Neural progenitor cell (in vitro differentiated cells): ENCODE data around the gene RBL2. TPM values are rescaled to one million over a fixed set of nuclear protein-coding genes. Genes with fewer than 3 reads are reported as not detected.

ENCODE experiments used
- DNase-seq: peaks from one replicate; pipeline ENCODE4 v3.0.0-alpha.2; 2016; ENCODE audit warnings: low spot score
- H2AFZ ChIP-seq: fragments of 200-600 bp; sonication (generic); replicated peaks from 2 replicates; pipeline ENCODE4 v1.6.1; 2016; ENCODE audit warnings: antibody characterized with exemption
- H3F3A ChIP-seq: fragments of 200-600 bp; sonication (generic); 2 replicates; pipeline ENCODE4 v1.6.1; 2016; ENCODE audit warnings: antibody characterized with exemption, low read depth
- H3K27ac ChIP-seq: fragments of 200-600 bp; sonication (generic); 2 replicates; pipeline ENCODE4 v1.5.1; 2016; ENCODE audit warnings: mild to moderate bottlenecking
- H3K27me3 ChIP-seq: fragments of 200-600 bp; sonication (generic); 2 replicates; pipeline ENCODE4 v1.6.1; 2016; ENCODE audit warnings: mild to moderate bottlenecking, moderate library complexity
- H3K36me3 ChIP-seq: fragments of 200-600 bp; sonication (generic); 2 replicates; pipeline ENCODE4 v1.5.1; 2016
- H3K4me1 ChIP-seq: fragments of 200-600 bp; sonication (generic); 2 replicates; pipeline ENCODE4 v1.6.1; 2016; ENCODE audit warnings: mixed run types
- H3K4me2 ChIP-seq: fragments of 200-600 bp; sonication (generic); 2 replicates; pipeline ENCODE4 v1.6.1; 2016
- H3K4me3 ChIP-seq: fragments of 200-600 bp; sonication (generic); 2 replicates; pipeline ENCODE4 v1.5.1; 2016
- H3K79me2 ChIP-seq: fragments of 200-600 bp; sonication (generic); 2 replicates; pipeline ENCODE4 v1.6.1; 2016; ENCODE audit warnings: low read depth
- H3K9ac ChIP-seq: fragments of 200-600 bp; sonication (generic); 2 replicates; pipeline ENCODE4 v1.6.1; 2016
- H3K9me3 ChIP-seq: fragments of 200-600 bp; sonication (generic); 2 replicates; pipeline ENCODE4 v1.5.1; 2016; ENCODE audit warnings: low read depth
- H4K20me1 ChIP-seq: fragments of 200-600 bp; sonication (generic); 2 replicates; pipeline ENCODE4 v1.6.1; 2016; ENCODE audit warnings: low read depth
- H3K27ac Mint-ChIP-seq: 3 replicates; pipeline ENCODE4 v1.8.0; 2021; ENCODE audit warnings: mixed read lengths
- H3K27me3 Mint-ChIP-seq: 2 replicates; pipeline ENCODE4 v1.8.0; 2022; ENCODE audit warnings: low read depth, mild to moderate bottlenecking, inconsistent platforms, moderate library complexity, mixed read lengths; ENCODE audit not compliant: insufficient read depth
- H3K36me3 Mint-ChIP-seq: 3 replicates; pipeline ENCODE4 v1.8.0; 2021; ENCODE audit warnings: mixed read lengths
- H3K4me1 Mint-ChIP-seq: 3 replicates; pipeline ENCODE4 v1.8.0; 2021; ENCODE audit warnings: mixed read lengths
- H3K4me3 Mint-ChIP-seq: 3 replicates; pipeline ENCODE4 v1.8.0; 2021; ENCODE audit warnings: mild to moderate bottlenecking, moderate library complexity, mixed read lengths
- H3K9me3 Mint-ChIP-seq: 3 replicates; pipeline ENCODE4 v1.8.0; 2020; ENCODE audit warnings: mixed read lengths
- EZH2 ChIP-seq: fragments of 200-600 bp; sonication (generic); IDR thresholded peaks from 2 replicates; pipeline ENCODE4 v1.6.1; 2017; ENCODE audit warnings: antibody characterized with exemption, mild to moderate bottlenecking, moderate library complexity
- EZH2phosphoT487 ChIP-seq: fragments of 200-600 bp; sonication (generic); IDR thresholded peaks from 2 replicates; pipeline ENCODE4 v1.6.1; 2017; ENCODE audit warnings: antibody characterized with exemption
- total RNA-seq: library from RNA; depleted of rRNA; stranded (reverse); fragments of >200 nt; gene quantifications from 2 replicates; pipeline ENCODE4 v1.2.3, GENCODE V29; 2015; ENCODE audit warnings: low replicate concordance
- TF ChIP-seq, protein P1 (sequence below): fragments of 200-600 bp; sonication (generic); IDR thresholded peaks from 2 replicates; pipeline ENCODE4 v1.5.1; 2017; ENCODE audit warnings: antibody characterized with exemption, mild to moderate bottlenecking

The RBL2 gene
- total RNA-seq, 1 donor from 2014 or later, result 58.1 TPM

DNA sequence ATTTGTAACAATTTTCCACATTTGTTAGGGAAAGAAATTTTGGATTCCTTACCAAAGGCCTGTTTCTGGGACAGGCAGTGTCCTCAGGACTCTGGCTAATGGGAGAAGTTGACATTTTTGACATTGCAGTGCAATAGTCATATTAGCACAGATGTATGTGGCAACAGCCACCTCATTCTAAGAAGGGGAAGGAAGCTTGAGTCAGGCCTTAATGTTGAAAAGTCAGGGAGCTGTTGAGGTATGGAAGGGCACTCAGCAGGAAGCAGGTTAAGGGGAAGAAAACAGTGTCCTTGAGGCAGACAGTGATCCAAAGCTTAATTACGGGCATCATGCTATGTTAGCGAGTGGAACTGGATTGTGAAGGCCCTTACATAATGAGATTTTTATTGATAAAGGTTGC lies 47.9 kb downstream of the RBL2 start:
- Histone ChIP-seq H2AFZ (no peak overlapping the region), H3K4me3 (no peak overlapping the region), H3K9me3 (no peaks in the 10 kb centered on the region), H3K27me3 (no peaks in the 10 kb centered on the region), H3K36me3 (peaks cover 18% of the 10 kb centered on the region), H3K4me2 (no peak overlapping the region), H4K20me1 (no peaks in the 10 kb centered on the region), H3K79me2 (no peaks in the 10 kb centered on the region), H3F3A (no peaks in the 10 kb centered on the region), H3K27ac (no peak overlapping the region), H3K4me1 (no peaks in the 10 kb centered on the region), H3K9ac (no peak overlapping the region)
- TF ChIP-seq, protein P1, sequence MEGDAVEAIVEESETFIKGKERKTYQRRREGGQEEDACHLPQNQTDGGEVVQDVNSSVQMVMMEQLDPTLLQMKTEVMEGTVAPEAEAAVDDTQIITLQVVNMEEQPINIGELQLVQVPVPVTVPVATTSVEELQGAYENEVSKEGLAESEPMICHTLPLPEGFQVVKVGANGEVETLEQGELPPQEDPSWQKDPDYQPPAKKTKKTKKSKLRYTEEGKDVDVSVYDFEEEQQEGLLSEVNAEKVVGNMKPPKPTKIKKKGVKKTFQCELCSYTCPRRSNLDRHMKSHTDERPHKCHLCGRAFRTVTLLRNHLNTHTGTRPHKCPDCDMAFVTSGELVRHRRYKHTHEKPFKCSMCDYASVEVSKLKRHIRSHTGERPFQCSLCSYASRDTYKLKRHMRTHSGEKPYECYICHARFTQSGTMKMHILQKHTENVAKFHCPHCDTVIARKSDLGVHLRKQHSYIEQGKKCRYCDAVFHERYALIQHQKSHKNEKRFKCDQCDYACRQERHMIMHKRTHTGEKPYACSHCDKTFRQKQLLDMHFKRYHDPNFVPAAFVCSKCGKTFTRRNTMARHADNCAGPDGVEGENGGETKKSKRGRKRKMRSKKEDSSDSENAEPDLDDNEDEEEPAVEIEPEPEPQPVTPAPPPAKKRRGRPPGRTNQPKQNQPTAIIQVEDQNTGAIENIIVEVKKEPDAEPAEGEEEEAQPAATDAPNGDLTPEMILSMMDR, result no peak
- TF ChIP-seq EZH2phosphoT487 (no peak), EZH2 (no peak)
- H3K36me3 Mint-ChIP-seq, result peaks cover 62% of the 10 kb centered on the region
- no peak overlapping the region for H3K4me3 Mint-ChIP-seq
- no peak overlapping the region for H3K27ac Mint-ChIP-seq
- no peaks in the 10 kb centered on the region for H3K27me3 Mint-ChIP-seq
- H3K4me1 Mint-ChIP-seq, result no peaks in the 10 kb centered on the region
- H3K9me3 Mint-ChIP-seq, result peaks cover 2% of the 10 kb centered on the region
- no peak for DNase-seq

DNA sequence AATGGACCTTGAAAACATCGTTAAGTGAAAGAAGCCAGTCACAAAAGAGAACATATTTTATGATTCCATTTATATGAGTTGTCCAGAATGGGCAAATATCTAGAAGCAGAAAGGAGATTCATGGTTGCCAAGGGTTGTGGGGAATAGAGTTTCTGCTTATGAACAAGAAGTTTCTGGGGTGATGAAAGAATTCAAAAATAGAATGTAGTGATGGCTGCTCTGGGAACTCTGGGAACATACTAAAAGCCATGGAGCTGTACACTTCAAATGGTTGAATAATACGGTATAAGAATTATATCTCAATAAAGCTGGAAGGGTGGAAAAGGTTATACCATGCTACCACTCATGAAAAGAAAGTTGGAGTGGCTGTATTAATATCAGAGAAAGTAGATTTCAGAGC lies 50.3 kb downstream of the RBL2 start:
- Mint-ChIP-seq H3K27ac (no peak overlapping the region), H3K4me1 (no peaks in the 10 kb centered on the region), H3K9me3 (peaks cover 2% of the 10 kb centered on the region), H3K36me3 (peaks cover 62% of the 10 kb centered on the region), H3K27me3 (no peaks in the 10 kb centered on the region), H3K4me3 (no peak overlapping the region)
- H3K36me3 ChIP-seq, result peaks cover 27% of the 10 kb centered on the region
- H3K9me3 ChIP-seq, result no peaks in the 10 kb centered on the region
- no peaks in the 10 kb centered on the region for H3F3A ChIP-seq
- no peaks in the 10 kb centered on the region for H3K79me2 ChIP-seq
- no peaks in the 10 kb centered on the region for H4K20me1 ChIP-seq
- H3K4me2 ChIP-seq, result no peak overlapping the region
- H2AFZ ChIP-seq, result no peak overlapping the region
- no peak overlapping the region for H3K27ac ChIP-seq
- no peak overlapping the region for H3K4me3 ChIP-seq
- no peak overlapping the region for H3K9ac ChIP-seq
- no peak for DNase-seq
- H3K27me3 ChIP-seq, result no peaks in the 10 kb centered on the region
- no peaks in the 10 kb centered on the region for H3K4me1 ChIP-seq
- TF ChIP-seq, protein P1, result no peak
- TF ChIP-seq EZH2, result no peak

DNA sequence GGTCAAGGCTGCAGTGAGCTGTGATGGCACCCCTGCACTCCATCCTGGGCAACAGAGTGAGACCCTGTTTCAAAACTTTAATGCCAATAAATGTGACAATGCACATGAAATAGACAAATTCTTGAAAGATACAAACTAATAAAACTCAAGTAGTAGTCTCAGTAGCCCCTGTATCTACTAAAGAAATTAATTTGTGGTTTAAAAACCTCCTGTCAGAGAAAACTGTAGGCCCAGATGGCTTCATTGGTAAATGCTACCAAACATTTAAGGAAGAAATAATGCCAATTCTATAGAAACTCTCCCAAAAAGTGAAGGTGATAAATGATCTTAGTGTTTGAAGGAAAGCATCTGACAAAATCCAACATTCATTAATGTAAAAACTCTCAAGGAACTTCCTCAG lies 52.0 kb downstream of the RBL2 start:
- peaks cover 58% of the 10 kb centered on the region for H3K36me3 Mint-ChIP-seq
- H3F3A ChIP-seq, result no peaks in the 10 kb centered on the region
- H3K9ac ChIP-seq, result no peak overlapping the region

More for the DNA sequence above, 52.0 kb downstream of the RBL2 start:
- peaks cover 2% of the 10 kb centered on the region for H3K9me3 Mint-ChIP-seq
- no peak overlapping the region for H3K4me3 Mint-ChIP-seq
- H3K36me3 ChIP-seq, result peaks cover 35% of the 10 kb centered on the region
- no peak overlapping the region for H2AFZ ChIP-seq
- DNase-seq, result no peak
- H3K4me2 ChIP-seq, result no peak overlapping the region
- no peak overlapping the region for H3K27ac Mint-ChIP-seq
- no peaks in the 10 kb centered on the region for H3K9me3 ChIP-seq
- no peaks in the 10 kb centered on the region for H4K20me1 ChIP-seq
- no peaks in the 10 kb centered on the region for H3K27me3 Mint-ChIP-seq
- no peak overlapping the region for H3K4me3 ChIP-seq
- no peaks in the 10 kb centered on the region for H3K27me3 ChIP-seq
- H3K4me1 Mint-ChIP-seq, result no peaks in the 10 kb centered on the region
- no peak overlapping the region for H3K27ac ChIP-seq
- TF ChIP-seq, protein P1, result no peak
- TF ChIP-seq EZH2phosphoT487, result no peak
- TF ChIP-seq EZH2, result no peak
- no peaks in the 10 kb centered on the region for H3K4me1 ChIP-seq
- H3K79me2 ChIP-seq, result no peaks in the 10 kb centered on the region
